ENCODE measurements around the gene DRG1. TPM values are rescaled to one million over a fixed set of nuclear protein-coding genes. Genes with fewer than 3 reads are reported as not detected.
A peak's percentile ranks its signal among the peaks of the same experiment; 100 is the strongest.
"Not testable (repeated sequence)": the region's sequence is repeated elsewhere in the genome, so short reads cannot be mapped to it uniquely, and the experiment has no call there.

The DRG1 gene
- total and polyA plus RNA-seq, 7 donors = 35.8 to 95.1 (median 52.9) TPM

GRCh38 chr22:31393893-31394292, 5.5 kb upstream of the DRG1 start:
- peaks cover 0 to 5% (median 1%) of the 10 kb centered on the region in 4 donors for H3K4me1 ChIP-seq
- no peaks in the 10 kb centered on the region for H3K27me3 ChIP-seq
- intact Hi-C loops (cut with DNase I) = no loop called here
- no peaks in the 10 kb centered on the region for H3K9me3 ChIP-seq
- no peak for DNase-seq
- H3K27ac ChIP-seq = no peak overlapping the region
- H3K36me3 ChIP-seq = no peaks in the 10 kb centered on the region
- no peak for TF ChIP-seq EP300 (IDR thresholded peaks at IDR 0.05)
- no peak for TF ChIP-seq CTCF (IDR thresholded peaks at IDR 0.05)
- TF ChIP-seq POLR2A (IDR thresholded peaks at IDR 0.05) = no peak
- no peak for TF ChIP-seq POLR2AphosphoS5 (IDR thresholded peaks at IDR 0.05)
- WGBS, 2 donors = 97 to 99% methylated on average over 2 of the region's 2 CpGs
- no peak overlapping the region for H3K4me3 ChIP-seq

- WGBS, 2 donors = 79 to 81% methylated on average over 3 of the region's 3 CpGs
- Histone ChIP-seq H3K36me3 (no peaks in the 10 kb centered on the region), H3K27ac (no peak overlapping the region), H3K4me3 (no peak overlapping the region), H3K27me3 (no peaks in the 10 kb centered on the region), H3K9me3 (no peaks in the 10 kb centered on the region), H3K4me1 (peaks cover 0 to 6% (median 3%) of the 10 kb centered on the region in 4 donors)
- DNase-seq = no peak
- intact Hi-C loops (cut with DNase I) = no loop called here
- TF ChIP-seq CTCF (IDR thresholded peaks at IDR 0.05) = no peak
- no peak for TF ChIP-seq POLR2A (IDR thresholded peaks at IDR 0.05)
- no peak for TF ChIP-seq POLR2AphosphoS5 (IDR thresholded peaks at IDR 0.05)
- TF ChIP-seq EP300 (IDR thresholded peaks at IDR 0.05) = no peak
These were observed 5.1 kb upstream of the DRG1 start for GRCh38 chr22:31394326-31394725.

GRCh38 chr22:31398231-31398630, 1.2 kb upstream of the DRG1 start:
- H3K36me3 ChIP-seq = peaks cover 4 to 15% (median 6%) of the 10 kb centered on the region in 4 donors
- H3K4me3 ChIP-seq = no peak overlapping the region
- H3K4me1 ChIP-seq = peaks cover 0 to 25% (median 16%) of the 10 kb centered on the region in 4 donors
- H3K27me3 ChIP-seq = no peaks in the 10 kb centered on the region
- H3K27ac ChIP-seq = peak overlapping the region in 1 of 4 donors; percentile 86
- DNase-seq = no peak
- TF ChIP-seq POLR2A (IDR thresholded peaks at IDR 0.05) (no peak), CTCF (IDR thresholded peaks at IDR 0.05) (no peak), EP300 (IDR thresholded peaks at IDR 0.05) (no peak), POLR2AphosphoS5 (IDR thresholded peaks at IDR 0.05) (no peak)
- intact Hi-C loops (cut with DNase I) = no loop called here
- 83 to 86% methylated on average over 5 of the region's 5 CpGs for WGBS, 2 donors
- H3K9me3 ChIP-seq = no peaks in the 10 kb centered on the region

- DNase-seq = no peak
- intact Hi-C loops (cut with DNase I) = no loop called here
These were observed 606 bp downstream of the DRG1 start for GRCh38 chr22:31400023-31400397.

GRCh38 chr22:31402350-31402749, 2.9 kb downstream of the DRG1 start:
- H3K9me3 ChIP-seq; H3K27me3 ChIP-seq; H3K27ac ChIP-seq; intact Hi-C loops (cut with DNase I); H3K4me3 ChIP-seq; DNase-seq: not testable (repeated sequence)
- 89 to 90% methylated on average over 2 of the region's 2 CpGs for WGBS, 2 donors
- Histone ChIP-seq H3K4me1 (peaks cover 0 to 25% (median 16%) of the 10 kb centered on the region in 4 donors), H3K36me3 (peaks cover 7 to 56% (median 13%) of the 10 kb centered on the region in 4 donors)

More at GRCh38 chr22:31400023-31400397, 606 bp downstream of the DRG1 start:
- peak overlapping the region; percentile 69 to 81 (median 78) for H3K4me3 ChIP-seq
- H3K27me3 ChIP-seq = no peaks in the 10 kb centered on the region
- H3K9me3 ChIP-seq = no peaks in the 10 kb centered on the region
- WGBS, 2 donors = 1 to 3% methylated on average over 11 of the region's 11 CpGs
- peak overlapping the region; percentile 82 to 87 (median 84) for H3K27ac ChIP-seq
- peaks cover 4 to 33% (median 10%) of the 10 kb centered on the region in 4 donors for H3K36me3 ChIP-seq
- TF ChIP-seq POLR2AphosphoS5 (IDR thresholded peaks at IDR 0.05) (no peak), EP300 (IDR thresholded peaks at IDR 0.05) (no peak), CTCF (IDR thresholded peaks at IDR 0.05) (no peak), POLR2A (IDR thresholded peaks at IDR 0.05) (no peak)
- H3K4me1 ChIP-seq = peaks cover 0 to 25% (median 16%) of the 10 kb centered on the region in 4 donors

Data from sigmoid colon (tissue), 7 donors.